Measurements from ENCODE around the gene AHNAK.
"Not testable (repeated sequence)": the region's sequence is repeated elsewhere in the genome, so short reads cannot be mapped to it uniquely, and the experiment has no call there.

Gene AHNAK

GRCh38 chr11:62456630-62457029, 90.0 kb downstream of the AHNAK start:
- no peak for DNase-seq

GRCh38 chr11:62452839-62453468, 93.7 kb downstream of the AHNAK start:
- no peak for DNase-seq

DNA sequence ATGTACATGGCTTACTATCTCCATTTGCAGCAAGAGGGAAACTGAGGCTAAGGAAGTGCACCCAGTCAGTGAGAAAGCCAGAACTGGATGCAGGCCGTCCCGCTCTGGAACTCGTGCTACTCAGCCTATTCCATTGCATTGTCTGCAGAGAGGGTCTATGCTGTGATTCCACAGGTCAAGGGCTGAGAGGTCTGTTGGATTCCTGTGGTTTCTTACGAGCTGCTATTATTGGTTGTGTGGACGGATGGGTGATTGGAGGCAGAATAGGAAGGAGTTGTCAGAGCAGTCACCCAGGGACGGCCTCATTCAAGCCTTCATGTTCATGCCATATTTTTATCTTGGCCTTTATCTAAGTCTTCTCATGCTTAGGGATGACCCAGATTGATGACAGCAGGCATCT, 94.3 kb downstream of the AHNAK start:
- DNase-seq: no peak

DNA sequence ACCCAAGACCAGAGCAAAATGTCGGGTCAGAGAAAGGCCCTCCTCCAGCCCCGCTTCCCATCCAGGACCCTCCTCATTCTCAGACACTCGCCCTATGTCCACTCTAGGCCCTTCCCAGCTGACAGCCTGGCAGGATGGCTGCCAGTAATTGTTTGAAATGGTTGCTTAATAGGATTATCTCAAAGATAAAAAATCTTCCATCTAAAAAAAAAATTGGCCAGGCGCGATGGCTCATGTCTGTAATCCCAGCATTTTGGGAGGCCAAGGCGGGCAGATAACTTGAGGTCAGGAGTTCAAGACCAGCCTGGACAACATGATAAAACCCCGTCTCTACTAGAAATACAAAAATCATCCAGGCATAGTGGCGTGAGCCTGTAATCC, 95.4 kb downstream of the AHNAK start:
- DNase-seq: no peak

DNA sequence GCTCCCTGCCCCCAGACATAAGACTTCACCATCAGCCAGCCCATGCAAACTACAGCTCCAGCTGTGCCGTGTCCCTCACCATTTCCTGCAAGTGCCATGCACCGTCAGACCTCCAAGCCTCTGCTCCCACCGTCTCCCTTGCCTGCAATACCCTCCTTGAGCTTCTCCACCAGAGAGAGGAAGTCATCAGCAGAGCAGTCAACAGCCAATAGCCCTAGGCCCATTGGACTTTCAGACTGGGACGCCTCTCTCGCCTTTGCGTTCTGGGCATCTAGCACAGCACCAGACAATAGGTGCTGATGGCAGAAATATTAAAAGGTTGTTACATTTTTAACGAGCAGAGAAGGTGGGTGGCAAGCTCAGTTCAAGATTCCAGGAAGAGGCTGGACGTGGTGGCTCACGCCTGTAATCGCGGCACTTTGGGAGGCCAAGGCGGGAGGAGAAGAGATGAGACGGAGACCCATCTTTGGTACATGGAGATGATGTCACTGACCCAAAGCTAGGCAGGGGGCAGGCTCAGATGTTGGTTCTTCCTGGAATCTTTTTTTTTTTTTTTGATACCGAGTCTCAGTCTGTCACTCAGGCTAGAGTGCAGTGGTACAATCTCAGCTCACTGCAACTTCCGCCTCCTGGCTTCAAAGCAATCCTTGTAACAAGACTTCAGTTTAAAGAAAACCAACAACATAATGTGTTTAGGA, 95.9 kb downstream of the AHNAK start:
- no peak for DNase-seq

DNA sequence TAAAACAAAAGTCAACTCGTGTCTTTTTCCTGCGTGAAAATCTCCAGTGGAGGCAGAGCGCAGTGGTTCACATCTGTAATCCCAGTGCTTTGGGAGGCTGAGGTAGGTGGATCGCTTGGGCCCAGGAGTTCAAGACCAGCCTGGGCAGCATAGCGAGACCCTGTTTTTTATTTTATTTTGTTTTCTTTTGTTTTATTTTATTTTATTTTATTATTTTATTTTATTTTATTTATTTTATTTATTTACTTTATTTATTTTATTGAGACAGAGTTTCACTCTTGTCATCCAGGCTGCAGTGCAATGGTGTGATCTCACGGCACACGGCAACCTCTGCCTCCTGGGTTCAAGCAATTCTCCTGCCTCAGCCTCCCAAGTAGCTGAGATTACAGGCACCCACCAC, 96.7 kb downstream of the AHNAK start:
- not testable (repeated sequence) for DNase-seq

DNA sequence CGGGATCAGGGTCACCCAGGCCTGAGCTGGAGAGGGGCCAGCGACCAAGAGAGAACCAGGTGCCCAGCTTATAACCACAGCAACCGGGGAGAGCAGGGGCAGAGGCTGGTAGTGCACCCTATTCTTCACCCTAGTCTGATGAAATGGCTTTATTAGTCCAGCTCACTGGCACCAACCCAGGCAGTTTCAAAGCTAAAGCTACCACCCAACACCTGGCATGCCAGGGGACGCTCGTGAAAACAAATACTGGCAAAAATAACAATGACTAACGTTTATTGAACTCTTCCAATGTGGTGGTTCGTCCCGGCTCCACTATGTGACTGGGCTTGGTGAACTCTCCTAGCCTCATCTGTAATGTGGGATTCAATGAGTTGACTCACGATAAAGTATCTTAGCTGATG, 97.2 kb downstream of the AHNAK start:
- DNase-seq: no peak

DNA sequence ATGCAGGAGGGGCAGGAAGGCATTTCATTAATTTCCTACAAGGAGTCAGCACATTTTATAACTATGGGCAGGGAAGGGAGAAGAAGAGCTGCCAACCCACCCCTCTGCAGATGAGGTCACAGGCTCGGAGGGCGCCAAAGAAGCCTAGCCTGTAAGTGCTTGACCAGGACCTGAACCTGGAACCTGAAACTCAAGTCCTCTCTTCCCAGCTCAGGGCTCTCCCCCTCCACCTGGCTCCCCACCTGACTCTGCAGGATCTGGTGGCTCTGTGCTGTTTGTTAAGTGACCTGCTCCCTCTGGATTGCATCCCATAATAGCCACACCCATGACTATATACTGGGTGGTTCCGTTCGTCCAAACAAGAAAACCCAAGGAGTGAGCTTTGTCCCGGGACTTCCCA, 100.5 kb downstream of the AHNAK start:
- no peak for DNase-seq

DNA sequence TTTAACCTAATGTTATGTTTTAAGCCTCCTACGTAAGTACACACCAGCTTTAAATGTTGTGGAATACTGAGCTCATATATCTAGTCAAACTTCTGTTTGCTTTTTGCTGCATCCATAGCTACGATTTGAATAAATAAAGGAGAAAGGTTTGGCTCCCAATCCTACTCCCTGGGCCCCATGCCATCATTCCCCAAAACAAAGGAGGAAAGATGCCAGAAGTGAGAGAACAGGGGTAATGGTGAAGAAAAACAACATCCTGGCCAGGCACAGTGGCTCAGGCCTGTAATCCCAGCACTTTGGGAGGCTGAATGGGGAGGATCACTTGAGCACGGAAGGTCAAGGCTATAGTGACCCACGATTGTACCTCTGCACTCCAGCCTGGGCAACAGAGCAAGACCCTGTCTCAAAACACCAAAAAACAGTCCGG, 101.3 kb downstream of the AHNAK start:
- DNase-seq: no peak

DNA sequence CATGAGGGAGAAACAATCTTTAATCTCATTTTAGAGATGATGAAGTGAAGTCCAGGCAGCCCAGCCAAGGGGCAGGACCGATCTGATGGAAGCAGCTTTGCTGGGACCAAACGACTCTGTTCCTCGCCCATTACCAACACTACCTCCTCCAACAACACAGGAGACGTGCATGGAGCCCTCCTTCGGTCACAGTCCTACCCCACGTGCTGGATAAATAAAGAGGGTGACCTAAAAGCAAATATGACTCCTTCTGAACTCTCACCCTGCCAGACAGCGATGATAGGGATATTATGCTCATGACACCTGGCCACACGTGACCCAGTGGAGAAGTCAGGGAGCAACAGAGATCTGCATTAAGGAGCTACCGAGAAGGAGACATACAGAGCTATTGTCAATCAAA, 101.8 kb downstream of the AHNAK start:
- DNase-seq: no peak

- peak; percentile 69 for DNase-seq
Observed at GRCh38 chr11:62444236-62444833, 102.3 kb downstream of the AHNAK start.

GRCh38 chr11:62443390-62444235, 103.0 kb downstream of the AHNAK start:
- DNase-seq: no peak

DNA sequence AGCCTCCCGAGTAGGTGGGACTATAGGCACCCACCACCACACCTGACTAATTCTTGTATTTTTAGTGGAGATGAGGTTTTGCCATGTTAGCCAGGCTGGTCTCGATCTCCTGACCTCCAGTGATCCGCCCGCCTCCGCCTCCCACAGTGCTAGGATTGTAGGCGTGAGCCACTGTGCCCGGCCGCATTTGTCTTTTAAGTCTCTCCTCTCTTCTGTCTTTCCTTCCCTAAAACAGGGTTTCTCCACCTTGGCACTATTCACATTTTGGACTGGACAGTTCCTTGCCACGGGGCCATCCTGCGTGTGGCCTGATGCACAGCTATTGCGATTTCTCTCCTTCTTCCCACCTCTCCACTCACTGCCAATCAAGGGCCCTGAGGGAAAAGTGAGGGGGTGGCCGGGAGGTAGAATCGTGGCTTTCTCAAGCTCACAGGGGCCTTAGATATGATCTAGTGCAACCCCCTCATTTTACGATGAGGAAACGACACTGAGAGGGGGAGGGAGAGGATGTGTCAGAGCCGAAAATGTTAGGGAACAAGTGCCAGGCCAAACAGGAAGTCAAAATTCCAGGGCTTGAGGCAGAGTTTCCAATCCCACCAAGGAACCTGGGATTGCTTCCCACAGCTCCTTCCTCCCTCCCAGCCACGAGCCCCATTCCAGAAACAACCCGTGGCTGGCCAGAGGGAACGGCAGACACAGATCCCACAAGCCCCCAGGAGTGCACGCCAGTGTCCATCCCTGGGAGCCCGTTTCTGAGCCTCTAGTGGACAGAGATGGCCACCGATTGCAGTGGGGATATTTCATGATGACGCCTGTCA, 106.6 kb downstream of the AHNAK start:
- no peak for DNase-seq

DNA sequence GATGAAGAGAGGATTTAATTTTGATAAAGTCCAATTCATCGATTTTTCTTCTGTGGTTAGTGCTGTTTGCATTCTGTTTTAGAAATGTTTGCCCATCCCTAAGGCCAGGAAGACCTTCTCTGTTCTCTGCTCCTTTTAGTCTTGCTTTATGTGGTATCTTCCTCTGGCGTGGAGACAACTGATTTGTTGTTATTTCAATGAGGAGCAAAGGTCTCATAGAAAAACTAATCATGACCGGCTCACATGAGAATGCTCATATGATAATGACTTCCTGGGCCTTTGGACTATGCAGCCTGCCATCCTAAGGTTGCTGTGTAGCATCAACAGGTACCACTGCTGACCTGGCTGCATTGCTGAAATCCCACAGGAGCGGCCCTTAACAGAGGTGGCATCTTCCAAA, 108.0 kb downstream of the AHNAK start:
- DNase-seq: no peak

DNA sequence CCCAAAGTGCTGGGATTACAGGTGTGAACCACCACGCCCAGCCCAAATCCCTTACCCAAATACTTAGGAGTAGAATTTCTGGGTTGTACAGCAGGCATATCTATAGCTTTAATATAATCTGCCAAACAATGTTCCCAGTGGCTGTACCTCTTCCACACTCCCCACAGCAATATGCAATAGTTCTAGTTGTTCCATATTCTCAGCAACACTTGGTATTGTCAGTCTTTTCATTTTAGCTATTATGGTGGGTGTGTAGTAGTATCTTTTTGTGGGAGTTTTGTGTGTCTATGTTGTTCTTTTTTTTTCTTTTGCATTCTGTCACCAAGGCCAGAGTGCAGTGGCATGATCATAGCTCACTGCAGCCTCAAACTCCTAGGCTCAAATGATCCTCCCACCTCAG, 109.0 kb downstream of the AHNAK start:
- no peak for DNase-seq

- DNase-seq: no peak
Observed at GRCh38 chr11:62435846-62436660, 110.6 kb downstream of the AHNAK start.

GRCh38 chr11:62433904-62434276, 112.7 kb downstream of the AHNAK start:
- DNase-seq: no peak

- no peak for DNase-seq
Observed at GRCh38 chr11:62433141-62433903, 113.3 kb downstream of the AHNAK start.

DNA sequence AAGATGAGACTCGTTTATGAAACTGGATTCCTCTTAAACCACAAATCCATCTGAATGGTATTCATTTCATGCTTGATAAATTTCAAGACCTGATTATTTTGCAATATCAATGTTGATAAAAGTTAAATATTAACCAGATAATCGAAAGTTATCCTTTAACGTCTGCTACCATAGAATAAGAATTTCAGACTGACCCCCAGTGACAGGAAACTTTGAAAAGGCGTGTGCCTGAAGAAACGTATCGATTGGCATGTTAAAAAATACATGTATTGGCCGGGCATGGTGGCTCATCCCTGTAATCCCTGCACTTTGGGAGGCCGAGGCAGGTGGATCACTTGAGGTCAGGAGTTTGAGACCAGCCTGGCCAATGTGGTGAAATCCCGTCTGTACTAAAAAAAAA, 113.9 kb downstream of the AHNAK start:
- DNase-seq: no peak

GRCh38 chr11:62431171-62431901, 115.3 kb downstream of the AHNAK start:
- no peak for DNase-seq

All from activated effector memory CD4-positive, alpha-beta T cell treated with anti-CD3 and anti-CD28 coated beads, Interleukin-2, amount 50 U/mL, for 16 hours (primary cell).